Smooth muscle cell (in vitro differentiated cells): ENCODE measurements around the gene DRD3. TPM values are rescaled to one million over a fixed set of nuclear protein-coding genes. Genes with fewer than 3 reads are reported as not detected.

Source experiments
- DNase-seq: peaks from one replicate; lab custom pipeline; 2025; ENCODE audit not compliant: unreplicated experiment; lab: John Stamatoyannopoulos, UW
- H2AFZ ChIP-seq: fragments of 200-600 bp; sonication (generic); 2 replicates; pipeline ENCODE4 v1.6.0; 2016; ENCODE audit warnings: antibody characterized with exemption, low read depth, mild to moderate bottlenecking
- H3F3A ChIP-seq: fragments of 200-600 bp; sonication (generic); 2 replicates; pipeline ENCODE4 v1.6.0; 2017; ENCODE audit warnings: antibody characterized with exemption, low read depth
- H3K27ac ChIP-seq: fragments of 200-600 bp; sonication (generic); 2 replicates; pipeline ENCODE4 v1.5.1; 2016; ENCODE audit warnings: low read depth, mild to moderate bottlenecking
- H3K27me3 ChIP-seq: fragments of 200-600 bp; sonication (generic); 2 replicates; pipeline ENCODE4 v1.6.1; 2016; ENCODE audit warnings: low read depth, mild to moderate bottlenecking
- H3K36me3 ChIP-seq: fragments of 200-600 bp; sonication (generic); 2 replicates; pipeline ENCODE4 v1.5.1; 2016; ENCODE audit warnings: low read depth
- H3K4me1 ChIP-seq: fragments of 200-600 bp; sonication (generic); 2 replicates; pipeline ENCODE4 v1.5.1; 2016; ENCODE audit warnings: low read depth
- H3K4me2 ChIP-seq: fragments of 200-600 bp; sonication (generic); 2 replicates; pipeline ENCODE4 v1.6.0; 2016; ENCODE audit warnings: mild to moderate bottlenecking
- H3K4me3 ChIP-seq: fragments of 200-600 bp; sonication (generic); 2 replicates; pipeline ENCODE4 v1.5.1; 2016; ENCODE audit warnings: mild to moderate bottlenecking
- H3K79me2 ChIP-seq: fragments of 200-600 bp; sonication (generic); 2 replicates; pipeline ENCODE4 v1.6.0; 2016; ENCODE audit warnings: low read depth, mild to moderate bottlenecking
- H3K9ac ChIP-seq: fragments of 200-600 bp; sonication (generic); 2 replicates; pipeline ENCODE4 v1.6.0; 2016; ENCODE audit warnings: low read depth
- H3K9me3 ChIP-seq: fragments of 200-600 bp; sonication (generic); replicated peaks from 2 replicates; pipeline ENCODE4 v1.5.1; 2016; ENCODE audit warnings: low read depth
- H4K20me1 ChIP-seq: fragments of 200-600 bp; sonication (generic); 2 replicates; pipeline ENCODE4 v1.6.0; 2016; ENCODE audit warnings: low read depth
- WGBS: methylation state at CpG from one replicate; pipeline ENCODE4 v1.1.7; 2016; ENCODE audit warnings: low lambda C conversion rate; 5-methylcytosine and 5-hydroxymethylcytosine counted together
- polyA plus RNA-seq: library from polyadenylated mRNA; unstranded; fragments of >200 nt; fragmentation: Nextera tagmentation; extraction: Ambion mirVana; gene quantifications from 2 replicates; pipeline ENCODE4 v1.2.1, GENCODE V29; 2016
- total RNA-seq: library from RNA; depleted of rRNA; stranded (reverse); fragments of >200 nt; gene quantifications from 2 replicates; pipeline ENCODE4 v1.2.3, GENCODE V29; 2014
- TF ChIP-seq, protein P1 (sequence below): fragments of 200-600 bp; sonication (generic); IDR thresholded peaks from 2 replicates; pipeline ENCODE4 v1.5.1; 2017; ENCODE audit warnings: borderline replicate concordance, mild to moderate bottlenecking, antibody characterized with exemption; ENCODE audit not compliant: insufficient read depth, poor library complexity, severe bottlenecking

DRD3 gene
- total and polyA plus RNA-seq, 2 experiments from 2014 or later, result not detected

DNA sequence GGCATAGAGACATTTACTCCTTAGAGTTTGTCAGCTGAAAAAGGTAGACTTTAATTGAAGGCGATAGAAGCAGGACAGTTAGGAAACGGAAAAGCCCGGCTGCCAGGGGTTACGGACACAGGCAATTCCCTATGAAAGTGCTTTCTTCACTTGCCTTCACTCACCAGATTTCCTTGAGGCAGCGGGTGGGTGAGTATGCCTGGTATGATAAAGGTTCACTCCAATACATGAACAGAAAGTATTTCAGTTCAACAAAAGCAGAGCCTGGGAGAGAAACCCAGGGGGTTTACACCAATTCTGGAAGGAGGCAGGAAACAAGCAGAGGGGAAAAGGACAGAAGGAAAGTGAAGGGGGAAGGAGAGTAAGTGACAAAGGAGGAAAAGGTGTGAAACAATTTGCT is 68.4 kb downstream of the DRD3 start:
- Histone ChIP-seq H3K36me3 (no peaks in the 10 kb centered on the region), H3K27ac (no peak overlapping the region), H2AFZ (no peak overlapping the region), H3K4me1 (peaks cover 30% of the 10 kb centered on the region), H3K9me3 (no peaks in the 10 kb centered on the region), H3K4me3 (no peak overlapping the region), H3K9ac (no peak overlapping the region), H4K20me1 (no peaks in the 10 kb centered on the region), H3K27me3 (peaks cover 13% of the 10 kb centered on the region), H3K4me2 (no peak overlapping the region), H3K79me2 (no peaks in the 10 kb centered on the region), H3F3A (no peaks in the 10 kb centered on the region)
- TF ChIP-seq, protein P1, sequence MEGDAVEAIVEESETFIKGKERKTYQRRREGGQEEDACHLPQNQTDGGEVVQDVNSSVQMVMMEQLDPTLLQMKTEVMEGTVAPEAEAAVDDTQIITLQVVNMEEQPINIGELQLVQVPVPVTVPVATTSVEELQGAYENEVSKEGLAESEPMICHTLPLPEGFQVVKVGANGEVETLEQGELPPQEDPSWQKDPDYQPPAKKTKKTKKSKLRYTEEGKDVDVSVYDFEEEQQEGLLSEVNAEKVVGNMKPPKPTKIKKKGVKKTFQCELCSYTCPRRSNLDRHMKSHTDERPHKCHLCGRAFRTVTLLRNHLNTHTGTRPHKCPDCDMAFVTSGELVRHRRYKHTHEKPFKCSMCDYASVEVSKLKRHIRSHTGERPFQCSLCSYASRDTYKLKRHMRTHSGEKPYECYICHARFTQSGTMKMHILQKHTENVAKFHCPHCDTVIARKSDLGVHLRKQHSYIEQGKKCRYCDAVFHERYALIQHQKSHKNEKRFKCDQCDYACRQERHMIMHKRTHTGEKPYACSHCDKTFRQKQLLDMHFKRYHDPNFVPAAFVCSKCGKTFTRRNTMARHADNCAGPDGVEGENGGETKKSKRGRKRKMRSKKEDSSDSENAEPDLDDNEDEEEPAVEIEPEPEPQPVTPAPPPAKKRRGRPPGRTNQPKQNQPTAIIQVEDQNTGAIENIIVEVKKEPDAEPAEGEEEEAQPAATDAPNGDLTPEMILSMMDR, result no peak
- WGBS, result 62% methylated on average over 5 of the region's 5 CpGs
- no peak for DNase-seq

DNA sequence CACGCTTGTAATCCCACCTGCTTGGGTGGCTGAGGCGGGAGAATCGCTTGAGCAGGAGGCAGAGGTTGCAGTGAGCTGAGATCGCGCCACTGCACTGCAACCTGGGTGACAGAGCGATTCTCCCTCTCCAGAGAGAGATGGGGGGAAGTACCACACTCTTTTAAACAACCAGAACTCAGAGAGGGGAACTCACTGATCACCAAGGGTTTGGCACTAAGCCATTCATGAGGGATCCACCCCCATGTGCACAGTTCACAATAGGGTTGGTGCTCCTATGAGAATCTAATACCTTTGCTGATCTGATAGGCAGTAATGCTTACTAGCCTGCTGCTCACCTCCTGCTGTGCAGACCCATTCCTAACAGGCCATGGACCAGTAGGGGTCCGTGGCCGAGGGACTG is 70.7 kb downstream of the DRD3 start:
- TF ChIP-seq, protein P1, result no peak
- no peak overlapping the region for H3K4me3 ChIP-seq
- no peak for DNase-seq
- H3K4me1 ChIP-seq, result peaks cover 30% of the 10 kb centered on the region
- no peak overlapping the region for H2AFZ ChIP-seq
- 92% methylated on average over 8 of the region's 8 CpGs for WGBS
- H3F3A ChIP-seq, result no peaks in the 10 kb centered on the region
- H3K9ac ChIP-seq, result no peak overlapping the region
- no peaks in the 10 kb centered on the region for H3K79me2 ChIP-seq
- H3K4me2 ChIP-seq, result no peak overlapping the region
- H3K27ac ChIP-seq, result no peak overlapping the region
- H3K36me3 ChIP-seq, result no peaks in the 10 kb centered on the region
- no peaks in the 10 kb centered on the region for H4K20me1 ChIP-seq
- no peaks in the 10 kb centered on the region for H3K9me3 ChIP-seq
- peaks cover 13% of the 10 kb centered on the region for H3K27me3 ChIP-seq

DNA sequence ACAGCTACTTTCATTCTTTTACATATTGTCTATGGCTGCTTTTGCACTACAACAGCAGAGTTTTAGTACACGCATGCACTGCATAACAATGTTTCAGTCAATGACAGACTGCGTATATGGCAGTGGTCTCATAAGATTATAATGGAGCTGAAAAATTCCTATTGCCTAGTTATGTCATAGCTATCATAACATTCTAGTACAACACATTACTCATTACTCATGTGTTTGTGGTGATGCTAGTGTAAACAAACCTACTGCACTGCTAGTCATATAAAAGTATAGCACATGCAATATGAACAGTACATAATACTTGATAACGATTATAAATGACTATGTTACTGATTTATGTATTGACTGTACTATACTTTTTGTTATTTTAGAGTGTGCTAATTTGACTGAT is 74.4 kb downstream of the DRD3 start:
- Histone ChIP-seq H3K79me2 (no peaks in the 10 kb centered on the region), H3K9ac (no peak overlapping the region), H4K20me1 (no peaks in the 10 kb centered on the region), H3K9me3 (no peaks in the 10 kb centered on the region), H3K4me1 (peaks cover 17% of the 10 kb centered on the region), H2AFZ (no peak overlapping the region), H3K36me3 (no peaks in the 10 kb centered on the region), H3K4me3 (no peak overlapping the region), H3K4me2 (no peak overlapping the region), H3K27ac (no peak overlapping the region), H3K27me3 (peaks cover 2% of the 10 kb centered on the region), H3F3A (no peaks in the 10 kb centered on the region)
- WGBS, result 94% methylated on average over 3 of the region's 3 CpGs
- TF ChIP-seq, protein P1, result no peak
- no peak for DNase-seq

DNA sequence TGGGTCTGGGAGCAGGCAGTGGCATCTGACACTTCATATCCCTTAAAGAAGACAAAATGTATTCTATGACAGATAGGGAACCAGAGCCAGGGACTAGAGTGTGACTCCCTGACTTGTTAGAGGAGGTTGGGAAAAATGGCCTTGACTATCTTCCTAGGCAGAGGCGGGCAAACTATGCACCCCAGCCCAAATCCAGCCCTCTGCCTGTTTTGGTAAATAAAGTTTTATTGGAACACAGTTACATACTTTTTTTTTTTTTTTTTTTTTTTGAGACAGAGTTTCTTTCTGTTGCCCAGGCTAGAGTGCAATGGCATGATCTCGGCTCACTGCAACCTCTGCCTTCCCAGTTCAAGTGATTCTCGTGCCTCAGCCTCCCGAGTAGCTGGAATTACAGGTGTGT is 75.0 kb downstream of the DRD3 start:
- no peak overlapping the region for H3K27ac ChIP-seq
- no peak overlapping the region for H3K9ac ChIP-seq
- peaks cover 12% of the 10 kb centered on the region for H3K4me1 ChIP-seq
- TF ChIP-seq, protein P1, result no peak
- no peak overlapping the region for H2AFZ ChIP-seq
- no peak overlapping the region for H3K4me2 ChIP-seq
- H3K36me3 ChIP-seq, result no peaks in the 10 kb centered on the region
- H3K79me2 ChIP-seq, result no peaks in the 10 kb centered on the region
- WGBS, result 89% methylated on average over 4 of the region's 4 CpGs
- DNase-seq, result no peak
- no peaks in the 10 kb centered on the region for H3F3A ChIP-seq
- H3K27me3 ChIP-seq, result no peaks in the 10 kb centered on the region
- H4K20me1 ChIP-seq, result no peaks in the 10 kb centered on the region
- no peaks in the 10 kb centered on the region for H3K9me3 ChIP-seq
- no peak overlapping the region for H3K4me3 ChIP-seq
